ENCODE results near the gene MAPKAPK3. TPM values are rescaled to one million over a fixed set of nuclear protein-coding genes. Genes with fewer than 3 reads are reported as not detected.

The MAPKAPK3 gene
- total RNA-seq, 1 experiment from 2014 or later = 53.9 TPM

GRCh38 chr3:50604628-50605588, 12.0 kb upstream of the MAPKAPK3 start:
- intact Hi-C loops (cut with micrococcal nuclease) = no loop called here
- Mint-ChIP-seq H3K27ac (ENCODE audit: low read depth, unreplicated experiment) (no peak overlapping the region), H3K4me1 (ENCODE audit: insufficient read depth, unreplicated experiment) (peaks cover 21% of the 10 kb centered on the region), H3K4me3 (ENCODE audit: unreplicated experiment) (no peak overlapping the region), H3K27me3 (ENCODE audit: insufficient read depth, unreplicated experiment) (no peaks in the 10 kb centered on the region), H3K9me3 (ENCODE audit: unreplicated experiment) (no peaks in the 10 kb centered on the region), H3K36me3 (ENCODE audit: insufficient read depth, unreplicated experiment) (no peaks in the 10 kb centered on the region)
- ChIA-PET POLR2A (interaction anchor here (0.6 kb wide), 1 partner anchor 349 kb away, joined by 3 read pairs; no protein-coding TSS in a partner anchor), CTCF (interaction anchor here (0.6 to 6.9 kb wide), 6 partner anchors 11 to 591 kb away, joined by 3 to 78 read pairs (median 3); partner anchors contain the start of gene MAPKAPK3)
- no peak for TF ChIP-seq CTCF (IDR thresholded peaks at IDR 0.05; ENCODE audit: unreplicated experiment)
- no TSS peak for BruUV-seq (replicated peaks)
- DNase-seq (ENCODE audit: unreplicated experiment) = no peak

GRCh38 chr3:50605901-50606326, 11.0 kb upstream of the MAPKAPK3 start:
- DNase-seq (ENCODE audit: unreplicated experiment) = no peak
- Mint-ChIP-seq H3K4me3 (ENCODE audit: unreplicated experiment) (no peak overlapping the region), H3K36me3 (ENCODE audit: insufficient read depth, unreplicated experiment) (no peaks in the 10 kb centered on the region), H3K27me3 (ENCODE audit: insufficient read depth, unreplicated experiment) (no peaks in the 10 kb centered on the region), H3K27ac (ENCODE audit: low read depth, unreplicated experiment) (no peak overlapping the region), H3K4me1 (ENCODE audit: insufficient read depth, unreplicated experiment) (peaks cover 25% of the 10 kb centered on the region), H3K9me3 (ENCODE audit: unreplicated experiment) (no peaks in the 10 kb centered on the region)
- ChIA-PET POLR2A (no interaction called here), CTCF (interaction anchor here (0.7 to 6.9 kb wide), 3 partner anchors 10 to 678 kb away, joined by 3 to 78 read pairs (median 3); partner anchors contain the start of gene MAPKAPK3)
- TF ChIP-seq CTCF (IDR thresholded peaks at IDR 0.05; ENCODE audit: unreplicated experiment) = no peak
- BruUV-seq (replicated peaks) = no TSS peak
- intact Hi-C loops (cut with micrococcal nuclease) = no loop called here

GRCh38 chr3:50606596-50606995, 10.4 kb upstream of the MAPKAPK3 start:
- TF ChIP-seq CTCF (IDR thresholded peaks at IDR 0.05; ENCODE audit: unreplicated experiment) = no peak
- no peak for DNase-seq (ENCODE audit: unreplicated experiment)
- H3K4me1 Mint-ChIP-seq (ENCODE audit: insufficient read depth, unreplicated experiment) = peaks cover 21% of the 10 kb centered on the region
- no peak overlapping the region for H3K27ac Mint-ChIP-seq (ENCODE audit: low read depth, unreplicated experiment)
- ChIA-PET CTCF (interaction anchor here (1.4 to 6.9 kb wide), 2 partner anchors 9 to 18 kb away, joined by 3 to 78 read pairs; partner anchors contain the start of gene MAPKAPK3), POLR2A (no interaction called here)
- no peaks in the 10 kb centered on the region for H3K9me3 Mint-ChIP-seq (ENCODE audit: unreplicated experiment)
- H3K36me3 Mint-ChIP-seq (ENCODE audit: insufficient read depth, unreplicated experiment) = no peaks in the 10 kb centered on the region
- intact Hi-C loops (cut with micrococcal nuclease) = no loop called here
- no TSS peak for BruUV-seq (replicated peaks)
- no peaks in the 10 kb centered on the region for H3K27me3 Mint-ChIP-seq (ENCODE audit: insufficient read depth, unreplicated experiment)
- no peak overlapping the region for H3K4me3 Mint-ChIP-seq (ENCODE audit: unreplicated experiment)

GRCh38 chr3:50607271-50608091, 9.5 kb upstream of the MAPKAPK3 start:
- no TSS peak for BruUV-seq (replicated peaks)
- ChIA-PET POLR2A (no interaction called here), CTCF (interaction anchor here (0.9 to 13.5 kb wide), 2 partner anchors 35 to 783 kb away, joined by 5 to 397 read pairs; partner anchors contain the start of genes C3orf18 and HEMK1)
- H3K4me1 Mint-ChIP-seq (ENCODE audit: insufficient read depth, unreplicated experiment) = peaks cover 21% of the 10 kb centered on the region
- intact Hi-C loops (cut with micrococcal nuclease) = no loop called here
- no peak overlapping the region for H3K27ac Mint-ChIP-seq (ENCODE audit: low read depth, unreplicated experiment)
- no peak for DNase-seq (ENCODE audit: unreplicated experiment)
- H3K27me3 Mint-ChIP-seq (ENCODE audit: insufficient read depth, unreplicated experiment) = no peaks in the 10 kb centered on the region
- peaks cover 4% of the 10 kb centered on the region for H3K36me3 Mint-ChIP-seq (ENCODE audit: insufficient read depth, unreplicated experiment)
- no peaks in the 10 kb centered on the region for H3K9me3 Mint-ChIP-seq (ENCODE audit: unreplicated experiment)
- H3K4me3 Mint-ChIP-seq (ENCODE audit: unreplicated experiment) = no peak overlapping the region
- TF ChIP-seq CTCF (IDR thresholded peaks at IDR 0.05; ENCODE audit: unreplicated experiment) = no peak

All from MCF 10A (cell line).